Duodenal mucosa (tissue), 2 donors: ENCODE results near the gene CASP4.
"Not testable (repeated sequence)": the region's sequence is repeated elsewhere in the genome, so short reads cannot be mapped to it uniquely, and the experiment has no call there.

ENCODE experiments used
- H3K27ac ChIP-seq: one replicate; pipeline ENCODE4 v1.7.0; 2013; ENCODE audit warnings: low read depth, low read length
- H3K27me3 ChIP-seq, 2 donors: one replicate each; pipeline ENCODE4 v1.7.0; 2013; ENCODE audit warnings: low read length in 2 of 2, control low read depth in 1 of 2; ENCODE audit not compliant: insufficient read depth in 2 of 2, control insufficient read depth in 1 of 2
- H3K36me3 ChIP-seq, 2 donors: one replicate each; pipeline ENCODE4 v1.7.0; 2013; ENCODE audit warnings: low read length in 2 of 2, control low read depth in 1 of 2; ENCODE audit not compliant: insufficient read depth in 2 of 2, control insufficient read depth in 1 of 2
- H3K4me1 ChIP-seq, 2 donors: one replicate each; pipeline ENCODE4 v1.7.0; 2013; ENCODE audit warnings: low read length in 2 of 2, control low read depth in 1 of 2; ENCODE audit not compliant: insufficient read depth in 2 of 2, control insufficient read depth in 1 of 2
- H3K4me3 ChIP-seq, 2 donors: one replicate each; pipeline ENCODE4 v1.7.0; 2013; ENCODE audit warnings: low read length in 2 of 2, low read depth in 1 of 2
- H3K9ac ChIP-seq, 2 donors: one replicate each; pipeline ENCODE4 v1.7.0; 2013; ENCODE audit warnings: low read length in 2 of 2, low read depth in 1 of 2
- H3K9me3 ChIP-seq, 2 donors: one replicate each; pipeline ENCODE4 v1.7.0; 2013; ENCODE audit warnings: low read length in 2 of 2, control low read depth in 1 of 2; ENCODE audit not compliant: control insufficient read depth in 1 of 2

CASP4 gene

DNA sequence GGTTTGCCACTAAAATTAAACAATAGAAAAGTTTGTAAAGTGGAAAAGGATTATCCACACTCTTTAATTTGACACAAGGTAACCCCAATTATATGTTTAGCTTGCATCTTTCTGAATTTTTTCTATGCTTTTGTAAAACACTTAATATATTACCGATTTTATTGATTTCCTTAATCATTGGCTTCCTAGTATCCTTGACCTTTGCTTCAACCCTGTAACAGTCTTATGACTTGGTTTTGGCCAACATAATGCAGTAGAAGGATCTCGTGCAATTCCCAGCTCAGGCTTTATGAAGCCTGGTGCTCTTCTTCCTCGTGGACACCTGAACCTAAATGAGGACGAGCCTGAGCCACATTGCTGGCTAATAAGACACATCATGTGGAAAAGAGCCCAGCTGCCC, 23.6 kb upstream of the CASP4 start:
- no peak overlapping the region for H3K4me3 ChIP-seq
- H3K4me1 ChIP-seq, result no peaks in the 10 kb centered on the region
- no peaks in the 10 kb centered on the region for H3K36me3 ChIP-seq
- peaks cover 0 to 2% of the 10 kb centered on the region in 2 donors for H3K9me3 ChIP-seq
- H3K27ac ChIP-seq, result no peak overlapping the region
- H3K9ac ChIP-seq, result no peak overlapping the region
- H3K27me3 ChIP-seq, result no peaks in the 10 kb centered on the region

DNA sequence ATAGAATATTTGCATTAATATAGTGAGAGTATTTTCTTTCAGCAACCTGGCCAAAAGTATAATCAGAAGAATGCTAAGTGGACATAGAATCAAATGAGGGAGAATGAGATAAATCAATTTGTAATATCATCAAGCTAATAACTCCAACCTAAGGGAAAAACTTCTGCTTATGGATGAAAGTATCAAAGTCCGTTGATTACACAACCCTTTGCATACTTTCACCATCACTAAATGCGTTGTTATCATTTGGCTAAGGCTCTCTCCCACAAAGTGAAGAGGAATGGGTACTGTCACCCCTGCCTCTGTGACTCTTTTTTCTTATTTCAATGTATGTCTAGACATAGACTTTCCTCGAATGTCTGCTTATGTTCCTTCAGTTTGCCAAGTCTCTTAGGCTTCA, 16.4 kb upstream of the CASP4 start:
- H3K27me3 ChIP-seq, result no peaks in the 10 kb centered on the region
- peaks cover 0 to 2% of the 10 kb centered on the region in 2 donors for H3K9me3 ChIP-seq
- H3K4me3 ChIP-seq, result no peak overlapping the region
- H3K27ac ChIP-seq, result no peak overlapping the region
- H3K36me3 ChIP-seq, result no peaks in the 10 kb centered on the region
- H3K4me1 ChIP-seq, result no peaks in the 10 kb centered on the region
- no peak overlapping the region for H3K9ac ChIP-seq

DNA sequence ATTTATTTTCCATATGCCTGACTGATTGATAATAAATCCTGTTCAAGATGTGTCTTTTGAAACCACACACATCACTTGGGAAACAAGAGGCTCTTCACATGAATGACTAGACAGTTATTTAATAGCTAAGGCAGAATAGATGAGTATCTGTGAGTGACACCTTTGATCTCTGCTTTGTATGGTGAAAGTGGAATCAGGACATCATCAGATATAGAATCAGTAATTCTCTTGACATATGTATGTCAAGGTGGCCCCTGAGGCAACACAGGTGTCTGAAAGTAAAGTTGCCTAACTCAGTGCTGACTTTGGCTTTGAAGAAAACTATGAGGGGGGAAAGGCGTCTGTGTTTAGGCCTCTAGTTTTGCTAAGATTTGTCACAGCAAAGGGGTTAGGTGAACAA, 11.5 kb upstream of the CASP4 start:
- H3K36me3 ChIP-seq, result no peaks in the 10 kb centered on the region

DNA sequence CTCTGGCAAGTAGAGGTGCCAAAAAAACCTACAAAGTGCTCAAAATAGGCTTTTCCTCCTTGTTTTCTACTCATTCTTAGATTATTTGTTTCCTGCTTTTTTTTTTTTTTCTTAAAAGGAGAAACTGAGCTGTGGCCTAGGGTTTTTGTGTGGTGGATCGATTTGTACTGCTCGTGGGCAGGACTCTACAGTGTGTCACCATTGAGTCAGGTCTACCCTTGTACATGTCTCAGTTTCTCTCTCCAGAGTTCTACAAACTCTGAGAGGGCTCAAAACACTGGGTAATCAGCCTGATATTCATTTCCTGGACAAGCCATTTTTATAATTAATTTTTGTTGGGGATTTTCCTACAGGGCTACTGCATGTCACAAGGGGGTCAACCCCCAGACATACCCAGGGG, 5.2 kb upstream of the CASP4 start:
- Histone ChIP-seq H3K27me3 (no peaks in the 10 kb centered on the region), H3K36me3 (no peaks in the 10 kb centered on the region), H3K9ac (no peak overlapping the region), H3K9me3 (peaks cover 2 to 8% of the 10 kb centered on the region in 2 donors), H3K27ac (no peak overlapping the region), H3K4me3 (no peak overlapping the region), H3K4me1 (peaks cover 8% of the 10 kb centered on the region in 2 donors)

More for the DNA sequence above, 11.5 kb upstream of the CASP4 start:
- Histone ChIP-seq H3K27me3 (no peaks in the 10 kb centered on the region), H3K27ac (no peak overlapping the region), H3K4me3 (no peak overlapping the region), H3K9ac (no peak overlapping the region), H3K9me3 (no peaks in the 10 kb centered on the region), H3K4me1 (no peaks in the 10 kb centered on the region)

DNA sequence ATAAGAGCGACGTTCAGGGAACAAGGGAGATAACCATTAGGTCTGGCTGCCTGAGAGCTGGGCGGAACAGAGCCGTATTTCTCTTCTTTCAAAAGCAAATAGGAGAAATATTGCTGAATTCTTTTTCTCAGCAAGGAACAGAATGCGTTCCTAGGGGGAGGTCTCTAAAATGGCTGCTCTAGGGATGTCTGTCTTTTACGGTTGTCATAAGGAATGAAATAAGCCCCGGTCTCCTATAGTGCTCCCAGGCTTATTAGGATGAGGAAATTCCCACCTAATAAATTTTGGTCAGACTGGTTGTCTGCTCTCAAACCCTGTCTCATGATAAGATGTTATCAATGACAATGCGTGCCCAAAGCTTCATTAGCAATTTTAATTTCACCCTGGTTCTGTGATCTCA, 4.5 kb upstream of the CASP4 start:
- H3K4me3 ChIP-seq, H3K4me1 ChIP-seq, H3K27me3 ChIP-seq, H3K36me3 ChIP-seq, H3K9me3 ChIP-seq, H3K9ac ChIP-seq, H3K27ac ChIP-seq: not testable (repeated sequence)

DNA sequence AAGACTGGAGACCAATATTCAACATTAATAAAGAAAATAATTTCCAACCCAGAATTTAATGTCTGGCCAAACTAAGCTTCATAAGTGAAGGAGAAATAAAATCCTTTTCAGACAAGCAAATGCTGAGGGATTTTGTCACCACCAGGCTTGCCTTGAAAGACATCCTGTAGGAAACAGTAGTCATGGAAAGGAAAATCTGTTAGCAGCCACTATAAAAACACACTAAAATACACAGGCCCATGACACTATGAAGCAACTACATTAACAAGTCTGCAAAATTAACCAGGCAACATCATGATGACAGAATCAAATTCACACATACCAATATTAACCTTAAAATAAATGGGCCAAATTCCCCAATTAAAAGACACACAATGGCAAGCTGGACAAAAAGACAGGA, 2.4 kb upstream of the CASP4 start:
- H3K9ac ChIP-seq, result no peak overlapping the region
- H3K9me3 ChIP-seq, result peaks cover 2 to 8% of the 10 kb centered on the region in 2 donors
- no peak overlapping the region for H3K27ac ChIP-seq
- no peak overlapping the region for H3K4me3 ChIP-seq
- no peaks in the 10 kb centered on the region for H3K27me3 ChIP-seq
- peaks cover 17 to 18% of the 10 kb centered on the region in 2 donors for H3K4me1 ChIP-seq
- H3K36me3 ChIP-seq, result no peaks in the 10 kb centered on the region

DNA sequence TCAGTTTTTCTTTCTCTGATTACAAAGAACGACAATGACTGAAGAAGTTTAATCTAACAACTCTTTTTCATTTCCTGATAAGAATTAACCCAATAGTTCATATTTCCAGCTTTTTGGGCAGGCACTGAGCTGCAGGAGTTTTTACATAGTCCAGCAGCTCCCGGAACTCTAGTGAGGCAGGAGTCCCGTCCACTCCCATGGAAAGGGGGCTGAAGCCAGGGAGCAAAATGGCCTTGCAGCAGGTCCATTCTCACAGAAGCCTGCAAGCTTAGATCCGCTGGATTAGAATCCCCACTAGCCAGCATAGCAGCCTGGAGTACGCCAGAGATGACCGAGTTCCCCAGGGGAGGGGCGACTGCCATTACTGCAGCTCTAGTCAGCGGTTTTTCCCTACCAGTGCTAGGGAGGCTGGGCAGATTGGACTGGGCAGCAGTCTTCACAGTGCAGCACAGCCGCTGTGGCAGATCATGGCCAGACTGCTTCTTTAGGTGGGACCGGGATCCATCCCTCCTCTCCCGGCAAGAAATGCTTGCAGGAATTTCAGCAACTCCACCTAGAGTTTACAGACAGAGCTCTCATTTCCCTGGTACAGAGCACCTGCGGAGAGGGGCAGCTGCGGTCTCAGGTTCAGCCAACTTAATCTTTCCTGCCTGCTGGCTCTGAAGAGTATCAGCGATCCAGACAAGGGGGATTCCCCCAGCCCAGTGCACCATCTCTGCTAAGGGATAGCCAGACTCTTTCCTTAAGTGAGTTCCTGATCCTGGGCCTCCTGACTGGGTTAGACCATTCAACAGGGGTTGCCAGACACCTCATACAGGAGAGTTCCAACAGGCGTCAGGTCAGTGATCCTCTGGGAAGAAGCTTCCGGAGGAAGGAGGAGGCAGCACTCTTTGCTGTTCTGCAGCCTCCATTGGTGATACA, 742 bp upstream of the CASP4 start:
- Histone ChIP-seq H3K36me3 (no peaks in the 10 kb centered on the region), H3K9ac (peak overlapping the region; percentile 65 to 83), H3K27me3 (no peaks in the 10 kb centered on the region), H3K4me1 (peaks cover 17 to 20% of the 10 kb centered on the region in 2 donors), H3K27ac (peak overlapping the region; percentile 86), H3K4me3 (peak overlapping the region; percentile 80 to 81), H3K9me3 (peaks cover 2 to 3% of the 10 kb centered on the region in 2 donors)

DNA sequence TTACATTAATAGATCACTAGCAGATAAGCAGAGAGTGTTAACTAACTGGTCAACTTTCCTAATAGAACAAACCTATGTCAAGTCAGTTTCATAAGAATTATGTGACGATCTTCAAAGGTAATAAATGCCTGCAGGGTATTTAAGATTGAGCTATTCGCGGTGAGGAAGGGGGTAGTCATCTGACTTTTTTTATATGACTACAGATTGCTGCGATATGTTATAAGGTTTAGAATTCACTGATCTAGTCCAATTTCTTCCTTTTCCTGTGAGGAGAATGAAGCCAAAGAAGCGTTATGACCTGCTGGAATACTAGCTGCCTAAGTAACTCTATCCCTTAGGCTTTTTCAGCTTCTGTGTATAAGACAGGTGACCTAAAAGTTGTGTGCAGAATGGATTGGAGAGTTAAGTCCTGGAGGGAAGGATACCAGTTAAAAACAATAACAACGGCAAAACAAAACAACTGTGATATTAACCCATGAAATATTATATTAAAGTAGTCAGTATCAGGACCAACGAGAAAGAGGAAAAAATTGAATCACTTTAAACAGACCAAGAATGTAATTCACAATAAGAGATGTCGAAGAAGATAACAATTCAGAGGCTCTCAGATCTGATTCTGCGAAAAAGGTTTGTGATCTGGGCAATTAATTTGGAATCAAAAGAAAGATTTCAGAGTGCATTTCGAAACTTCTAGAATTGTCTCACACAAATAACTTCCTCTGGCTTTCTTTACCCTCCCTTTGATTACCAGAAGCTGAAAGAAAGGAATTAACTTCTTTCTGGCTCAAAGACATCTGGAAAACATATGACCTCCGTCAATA, 630 bp downstream of the CASP4 start:
- Histone ChIP-seq H3K27ac (peak overlapping the region; percentile 86), H3K27me3 (no peaks in the 10 kb centered on the region), H3K9me3 (no peaks in the 10 kb centered on the region), H3K4me3 (peak overlapping the region; percentile 80 to 81), H3K9ac (peak overlapping the region; percentile 82 to 83), H3K36me3 (no peaks in the 10 kb centered on the region), H3K4me1 (peaks cover 17 to 20% of the 10 kb centered on the region in 2 donors)

DNA sequence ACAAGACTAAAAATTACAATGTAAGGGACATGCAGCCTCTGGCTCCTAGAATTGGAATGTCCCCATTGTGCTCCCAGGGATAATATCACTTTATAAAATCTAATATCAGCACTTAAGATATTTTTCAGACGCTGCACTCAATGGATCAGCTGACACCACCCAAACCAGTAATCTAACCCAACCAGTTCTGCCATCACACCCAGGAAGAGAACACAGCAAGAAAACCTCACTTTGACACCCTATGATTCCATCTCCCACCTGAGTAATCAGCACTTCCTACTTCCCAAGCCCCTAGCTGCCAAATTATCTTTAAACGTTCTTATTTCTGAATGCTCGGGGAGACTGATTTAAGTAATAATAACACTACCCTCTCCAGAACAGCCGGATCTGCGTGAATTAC, 2.6 kb downstream of the CASP4 start:
- H3K27ac ChIP-seq, result no peak overlapping the region
- no peak overlapping the region for H3K9ac ChIP-seq
- no peaks in the 10 kb centered on the region for H3K27me3 ChIP-seq
- H3K4me1 ChIP-seq, result peaks cover 17 to 20% of the 10 kb centered on the region in 2 donors
- H3K4me3 ChIP-seq, result peak overlapping the region; percentile 2 to 44
- H3K9me3 ChIP-seq, result no peaks in the 10 kb centered on the region
- peaks cover 6 to 7% of the 10 kb centered on the region in 2 donors for H3K36me3 ChIP-seq

DNA sequence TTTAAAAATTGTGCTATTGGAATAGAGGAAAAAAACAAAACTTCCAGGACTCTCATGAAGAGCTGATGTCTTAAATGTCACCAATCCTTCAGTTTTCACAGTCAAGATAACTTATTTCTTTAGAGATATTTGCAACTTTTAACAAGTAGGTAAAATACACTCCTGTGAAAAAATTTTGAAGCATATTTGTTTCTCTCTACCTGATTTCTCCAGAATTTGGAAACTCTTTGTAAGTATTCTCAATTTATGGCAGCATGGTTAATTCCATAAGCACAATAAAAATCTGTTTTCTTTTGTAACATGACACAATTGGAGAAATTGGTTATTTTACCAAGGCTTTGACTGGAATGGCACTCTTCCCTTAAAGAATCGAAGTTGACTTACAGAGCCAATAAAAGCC, 4.1 kb downstream of the CASP4 start:
- Histone ChIP-seq H3K4me1 (peaks cover 15 to 17% of the 10 kb centered on the region in 2 donors), H3K27ac (no peak overlapping the region), H3K4me3 (no peak overlapping the region), H3K27me3 (no peaks in the 10 kb centered on the region), H3K36me3 (peaks cover 6 to 7% of the 10 kb centered on the region in 2 donors), H3K9me3 (no peaks in the 10 kb centered on the region), H3K9ac (no peak overlapping the region)
